ENCODE data around the gene DAPL1. TPM values are rescaled to one million over a fixed set of nuclear protein-coding genes. Genes with fewer than 3 reads are reported as not detected.

Gene DAPL1, protein sequence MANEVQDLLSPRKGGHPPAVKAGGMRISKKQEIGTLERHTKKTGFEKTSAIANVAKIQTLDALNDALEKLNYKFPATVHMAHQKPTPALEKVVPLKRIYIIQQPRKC
- total RNA-seq (2014; rRNA removed; shearing (Covaris generic)) = not detected in 2 replicates
- not detected in 2 replicates for polyA plus RNA-seq (2016; fragmentation: Nextera tagmentation; extraction: Ambion mirVana)

DNA sequence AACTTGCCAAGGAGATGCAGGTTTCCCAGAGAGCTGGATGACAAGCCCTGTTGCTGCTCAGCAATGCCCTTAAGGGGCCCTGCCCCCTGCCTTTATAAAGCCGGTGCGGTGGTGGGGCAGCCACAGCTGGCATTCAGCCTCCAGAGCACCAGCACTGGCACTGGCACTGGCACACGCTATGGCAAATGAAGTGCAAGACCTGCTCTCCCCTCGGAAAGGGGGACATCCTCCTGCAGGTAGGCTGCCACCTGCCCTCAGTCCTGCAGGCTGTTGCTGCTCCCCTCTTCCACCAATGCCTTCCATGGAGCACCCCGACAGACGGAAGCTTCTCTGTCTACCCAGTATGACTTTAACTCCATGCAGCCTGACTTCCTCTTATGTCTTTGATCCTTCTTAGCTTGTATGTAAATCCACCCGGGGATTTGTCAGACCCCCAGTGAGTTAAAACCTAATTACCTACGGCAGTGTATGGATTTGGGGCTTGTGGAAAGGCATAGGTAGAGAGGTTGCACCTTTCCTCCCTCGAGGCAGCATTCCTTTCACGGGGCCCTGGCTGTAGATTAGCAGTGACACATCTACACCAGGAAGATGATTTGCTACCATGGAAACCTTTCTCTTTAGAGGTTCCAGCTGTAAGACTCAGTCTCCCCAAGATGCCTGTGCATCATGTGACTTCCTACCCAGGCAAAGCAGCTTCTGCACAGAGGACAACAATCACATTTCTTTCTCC, at the start of gene DAPL1:
Gene DAPL1 (plus strand): TSS at position 123 of the 730 bp plus-strand sequence. CDS start 56 bp downstream, at position 179.
- Histone ChIP-seq H3K79me2 (ENCODE audit: insufficient read depth) (no peaks in the 10 kb centered on the region), H3K4me3 (no peak within 1 kb of the TSS), H4K20me1 (ENCODE audit: insufficient read depth) (no peaks in the 10 kb centered on the region), H3K36me3 (ENCODE audit: low read depth) (no peaks in the 10 kb centered on the region), H3K27ac (no peak within 1 kb of the TSS), H3K9ac (no peak within 1 kb of the TSS), H3K9me2 (ENCODE audit: insufficient read depth) (no peaks in the 10 kb centered on the region), H3K4me2 (ENCODE audit: unreplicated experiment) (no peak within 1 kb of the TSS), H2AFZ (no peak within 1 kb of the TSS), H3F3A (ENCODE audit: insufficient read depth) (no peaks in the 10 kb centered on the region), H3K9me3 (ENCODE audit: low read depth) (no peaks in the 10 kb centered on the region), H3K4me1 (ENCODE audit: insufficient read depth) (peaks cover 8% of the 10 kb centered on the region; the same call in 1 of the 2 replicates), H3K27me3 (replicated peaks; ENCODE audit: insufficient read depth) (no peaks in the 10 kb centered on the region)
- no peak for DNase-seq
- TF ChIP-seq EZH2 (IDR thresholded peaks at IDR 0.05; ENCODE audit: insufficient read depth, poor library complexity, severe bottlenecking) (no peak), EZH2phosphoT487 (IDR thresholded peaks at IDR 0.05; ENCODE audit: insufficient read depth, low read depth) (no peak)
- in situ Hi-C loops (cut with MboI) = no loop called here
- WGBS, 2 experiments (ENCODE audit: low coverage in 1 of 2, low lambda C conversion rate in 2 of 2, missing lambda C conversion rate in 2 of 2) = 37 to 38% methylated on average over 10 of the region's 10 CpGs

DNA sequence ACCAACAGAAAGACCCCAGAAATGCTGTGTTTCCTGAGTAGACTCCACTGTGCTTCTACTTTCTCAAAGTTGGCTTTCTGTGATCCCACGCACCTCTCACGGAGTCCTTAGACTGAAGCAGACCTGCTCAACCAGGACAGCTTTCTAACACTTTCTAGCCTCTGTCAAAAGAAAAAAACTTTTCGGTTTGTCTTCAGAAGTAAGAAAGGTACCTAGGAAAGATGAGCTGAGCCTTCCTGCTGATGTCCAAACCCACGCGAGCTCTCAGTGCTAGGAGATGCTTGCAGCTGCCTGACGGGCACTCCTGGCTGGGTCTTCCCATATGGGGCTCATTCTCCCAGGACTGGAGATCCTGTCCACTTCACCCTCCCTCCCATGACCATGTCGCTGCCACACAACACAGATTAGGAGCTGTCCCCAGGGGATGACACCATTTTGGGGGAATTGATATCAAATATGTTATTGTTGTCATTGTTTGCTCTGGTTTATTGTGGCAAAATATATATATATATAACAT, 49.2 kb upstream of the DAPL1 start:
- H4K20me1 ChIP-seq (ENCODE audit: insufficient read depth) = no peaks in the 10 kb centered on the region
- H3K36me3 ChIP-seq (ENCODE audit: low read depth) = no peaks in the 10 kb centered on the region
- no peaks in the 10 kb centered on the region for H3F3A ChIP-seq (ENCODE audit: insufficient read depth)
- no peak overlapping the region for H3K9ac ChIP-seq
- WGBS, 2 experiments (ENCODE audit: low coverage in 1 of 2, low lambda C conversion rate in 2 of 2, missing lambda C conversion rate in 2 of 2) = 35 to 41% methylated on average over 7 of the region's 7 CpGs
- H3K4me2 ChIP-seq (ENCODE audit: unreplicated experiment) = no peak overlapping the region
- H3K79me2 ChIP-seq (ENCODE audit: insufficient read depth) = no peaks in the 10 kb centered on the region
- peaks cover 30% of the 10 kb centered on the region for H3K27me3 ChIP-seq (replicated peaks; ENCODE audit: insufficient read depth)
- no peaks in the 10 kb centered on the region for H3K9me3 ChIP-seq (ENCODE audit: low read depth)
- no peak for TF ChIP-seq EZH2phosphoT487 (IDR thresholded peaks at IDR 0.05; ENCODE audit: insufficient read depth, low read depth)
- TF ChIP-seq EZH2 (IDR thresholded peaks at IDR 0.05; ENCODE audit: insufficient read depth, poor library complexity, severe bottlenecking) = no peak
- in situ Hi-C loops (cut with MboI) = loop anchor here (10.0 to 25.0 kb wide), 2 partner anchors 559 to 711 kb away; no protein-coding TSS in a partner anchor
- DNase-seq = no peak
- no peak overlapping the region for H2AFZ ChIP-seq
- H3K9me2 ChIP-seq (ENCODE audit: insufficient read depth) = no peaks in the 10 kb centered on the region
- no peak overlapping the region for H3K27ac ChIP-seq
- H3K4me1 ChIP-seq (ENCODE audit: insufficient read depth) = no peaks in the 10 kb centered on the region
- H3K4me3 ChIP-seq = no peak overlapping the region

DNA sequence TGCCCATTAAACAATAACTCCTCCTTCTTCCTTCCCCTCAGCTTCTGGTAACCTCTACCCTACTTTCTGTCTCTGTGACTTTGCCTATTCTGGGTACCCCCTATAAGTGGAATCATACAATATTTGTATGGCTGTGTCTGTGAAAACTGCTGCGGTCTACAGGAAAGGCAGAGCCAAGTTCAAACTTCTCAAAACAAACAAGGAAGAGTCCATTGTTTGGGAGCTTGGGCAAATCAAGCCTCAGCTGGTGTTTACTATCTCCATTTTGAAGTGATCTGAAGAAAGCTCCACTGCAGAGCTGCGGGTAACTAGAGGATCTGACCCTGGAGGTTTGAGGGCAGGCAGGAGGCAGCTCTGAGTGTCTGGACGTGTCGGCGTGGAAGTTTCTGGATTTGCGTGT, 48.6 kb upstream of the DAPL1 start:
- no peaks in the 10 kb centered on the region for H3K4me1 ChIP-seq (ENCODE audit: insufficient read depth)
- no peak for TF ChIP-seq EZH2phosphoT487 (IDR thresholded peaks at IDR 0.05; ENCODE audit: insufficient read depth, low read depth)
- TF ChIP-seq EZH2 (IDR thresholded peaks at IDR 0.05; ENCODE audit: insufficient read depth, poor library complexity, severe bottlenecking) = no peak
- peaks cover 30% of the 10 kb centered on the region for H3K27me3 ChIP-seq (replicated peaks; ENCODE audit: insufficient read depth)
- no peaks in the 10 kb centered on the region for H3K79me2 ChIP-seq (ENCODE audit: insufficient read depth)
- no peak overlapping the region for H2AFZ ChIP-seq
- H3K9me2 ChIP-seq (ENCODE audit: insufficient read depth) = no peaks in the 10 kb centered on the region
- in situ Hi-C loops (cut with MboI) = loop anchor here (10.0 to 25.0 kb wide), 2 partner anchors 559 to 712 kb away; no protein-coding TSS in a partner anchor
- no peaks in the 10 kb centered on the region for H3F3A ChIP-seq (ENCODE audit: insufficient read depth)
- no peak overlapping the region for H3K4me3 ChIP-seq
- 78 to 82% methylated on average over 6 of the region's 6 CpGs for whole genome bisulfite sequencing, 2 experiments (ENCODE audit: low coverage in 1 of 2, low lambda C conversion rate in 2 of 2, missing lambda C conversion rate in 2 of 2)
- no peak overlapping the region for H3K4me2 ChIP-seq (ENCODE audit: unreplicated experiment)
- no peaks in the 10 kb centered on the region for H3K36me3 ChIP-seq (ENCODE audit: low read depth)
- H3K9ac ChIP-seq = no peak overlapping the region
- no peak for DNase-seq
- no peak overlapping the region for H3K27ac ChIP-seq
- H3K9me3 ChIP-seq (ENCODE audit: low read depth) = no peaks in the 10 kb centered on the region
- H4K20me1 ChIP-seq (ENCODE audit: insufficient read depth) = no peaks in the 10 kb centered on the region

DNA sequence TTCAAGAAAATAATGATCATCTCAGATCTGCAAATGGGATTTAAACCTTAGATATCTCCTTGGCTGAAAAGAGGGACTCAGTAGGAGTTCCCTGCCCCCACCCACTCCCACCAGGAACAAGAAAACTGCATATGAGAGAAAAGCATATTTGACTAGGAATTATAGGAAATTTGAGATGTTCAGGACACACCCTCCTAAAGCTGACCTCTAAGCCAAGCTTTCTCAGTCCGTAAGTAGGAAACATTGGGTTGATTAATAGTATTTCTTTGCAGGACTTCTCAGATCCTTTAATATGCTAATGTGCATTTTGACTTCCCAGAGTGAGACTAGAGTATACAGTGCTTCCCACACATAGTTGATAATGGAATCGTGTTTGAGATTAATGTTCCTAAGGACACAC, 47.8 kb upstream of the DAPL1 start:
- no peak for DNase-seq
- no peak overlapping the region for H3K9ac ChIP-seq
- H3K27ac ChIP-seq = no peak overlapping the region
- no peaks in the 10 kb centered on the region for H4K20me1 ChIP-seq (ENCODE audit: insufficient read depth)
- H3K79me2 ChIP-seq (ENCODE audit: insufficient read depth) = no peaks in the 10 kb centered on the region
- H3K9me3 ChIP-seq (ENCODE audit: low read depth) = no peaks in the 10 kb centered on the region
- 47% methylated on average over 2 of the region's 2 CpGs for WGBS, 2 experiments (ENCODE audit: low coverage in 1 of 2, low lambda C conversion rate in 2 of 2, missing lambda C conversion rate in 2 of 2)
- no peak overlapping the region for H3K4me3 ChIP-seq
- H3K4me1 ChIP-seq (ENCODE audit: insufficient read depth) = no peaks in the 10 kb centered on the region
- H3K4me2 ChIP-seq (ENCODE audit: unreplicated experiment) = no peak overlapping the region
- no peak overlapping the region for H2AFZ ChIP-seq
- no peaks in the 10 kb centered on the region for H3K9me2 ChIP-seq (ENCODE audit: insufficient read depth)
- no peak for TF ChIP-seq EZH2 (IDR thresholded peaks at IDR 0.05; ENCODE audit: insufficient read depth, poor library complexity, severe bottlenecking)
- no peak for TF ChIP-seq EZH2phosphoT487 (IDR thresholded peaks at IDR 0.05; ENCODE audit: insufficient read depth, low read depth)
- in situ Hi-C loops (cut with MboI) = loop anchor here (10.0 to 25.0 kb wide), 2 partner anchors 560 to 712 kb away; no protein-coding TSS in a partner anchor
- no peaks in the 10 kb centered on the region for H3K36me3 ChIP-seq (ENCODE audit: low read depth)
- H3F3A ChIP-seq (ENCODE audit: insufficient read depth) = no peaks in the 10 kb centered on the region
- H3K27me3 ChIP-seq (replicated peaks; ENCODE audit: insufficient read depth) = peaks cover 30% of the 10 kb centered on the region
